NCI-H526 (cell line): ENCODE results near the gene SYT7.

Experiments used
- DNase-seq, 2 experiments: peaks; one replicate each; lab custom pipeline; 2025; lab: John Stamatoyannopoulos, UW

The SYT7 gene

DNA sequence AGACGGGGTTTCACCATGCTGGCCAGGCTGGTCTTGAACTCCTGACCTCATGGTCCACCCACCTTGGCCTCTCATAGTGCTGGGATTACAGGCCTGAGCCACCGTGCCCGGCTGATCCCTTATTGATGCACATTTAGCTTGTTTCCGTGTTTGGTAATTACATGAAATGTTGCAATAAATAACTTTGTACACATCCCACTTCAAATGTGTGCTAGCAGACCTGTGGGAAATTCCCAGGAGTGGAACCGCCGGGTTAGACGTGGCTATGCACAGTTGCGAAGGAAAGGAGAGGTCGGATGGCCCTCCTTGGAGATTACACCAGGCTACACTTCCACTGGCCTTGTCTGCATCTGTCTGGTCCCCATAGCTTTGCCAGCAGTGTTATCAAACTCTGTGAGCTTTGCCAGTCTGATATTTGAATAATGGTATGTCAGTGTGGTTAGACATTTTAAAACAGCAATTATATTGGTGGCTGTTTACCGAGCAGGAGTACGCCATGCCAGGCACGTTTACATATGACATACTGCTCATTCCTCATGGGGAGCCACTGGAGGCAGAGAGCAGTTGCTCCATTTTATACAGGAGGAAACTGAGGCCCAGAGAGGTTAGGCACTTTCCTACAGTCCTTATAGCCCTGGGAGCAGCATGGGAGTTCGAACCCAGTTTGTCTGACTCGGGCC lies 27.2 kb upstream of the SYT7 start:
- DNase-seq = peak; percentile 77 to 88

DNA sequence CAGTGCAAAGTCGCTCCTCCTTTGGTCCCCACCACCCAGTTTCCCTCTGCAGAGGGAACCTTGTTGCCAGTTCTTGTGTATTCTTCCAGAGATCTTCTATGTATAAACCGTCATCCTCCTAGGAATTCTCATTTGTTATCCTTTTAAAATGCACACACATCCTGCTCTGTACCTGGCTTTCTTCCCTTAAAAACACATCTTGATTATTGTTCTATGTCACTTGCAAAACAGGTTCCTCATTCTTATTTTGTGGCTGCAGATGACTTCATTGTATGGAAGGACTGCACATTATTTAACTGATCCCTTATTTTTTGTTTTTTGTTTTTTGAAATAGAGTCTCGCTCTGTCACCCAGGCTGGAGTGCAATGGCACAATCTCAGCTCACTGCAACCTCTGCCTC lies 26.6 kb upstream of the SYT7 start:
- DNase-seq = no peak

GRCh38 chr11:61603667-61604066 lies 22.8 kb upstream of the SYT7 start:
- DNase-seq = no peak

DNA sequence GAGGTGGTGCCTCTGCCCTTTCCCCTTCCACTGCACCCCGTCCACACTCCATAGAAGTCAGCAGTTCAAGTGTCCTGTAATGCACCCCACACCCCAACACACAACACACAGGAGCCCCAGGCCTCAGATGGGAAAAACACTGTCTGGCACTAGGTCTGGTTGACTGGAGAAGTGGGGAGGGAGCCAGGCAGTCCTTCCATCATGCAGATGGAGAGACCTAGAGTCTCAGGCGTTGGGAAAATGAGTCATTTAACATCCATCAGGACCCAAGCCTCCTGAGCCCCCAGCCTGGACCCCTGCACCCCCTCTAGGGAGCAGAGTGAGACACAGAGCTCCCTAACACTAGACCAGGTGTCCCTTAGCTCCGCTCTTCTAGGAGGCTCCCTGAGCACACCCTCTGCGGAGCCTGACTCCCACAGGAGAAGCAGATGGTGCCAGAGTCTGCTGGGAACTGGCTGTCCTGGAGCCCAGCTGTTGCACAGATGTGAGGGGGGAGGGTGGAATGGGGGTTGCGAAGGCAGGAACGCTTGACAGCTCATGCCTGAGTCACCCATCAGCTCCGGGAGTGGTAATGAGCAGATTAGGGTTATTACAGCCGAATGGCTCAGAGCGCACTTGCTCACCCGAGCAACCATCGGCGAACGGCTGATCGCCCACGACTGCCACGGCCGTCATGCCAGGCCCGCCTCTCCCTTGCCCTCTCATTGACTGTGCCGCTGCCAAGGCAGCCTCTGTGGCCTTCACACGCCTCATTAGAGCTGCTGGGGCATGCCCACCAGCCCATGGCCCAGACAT lies 22.1 kb upstream of the SYT7 start:
- peak in 1 of 2 experiments; percentile 32 for DNase-seq

DNA sequence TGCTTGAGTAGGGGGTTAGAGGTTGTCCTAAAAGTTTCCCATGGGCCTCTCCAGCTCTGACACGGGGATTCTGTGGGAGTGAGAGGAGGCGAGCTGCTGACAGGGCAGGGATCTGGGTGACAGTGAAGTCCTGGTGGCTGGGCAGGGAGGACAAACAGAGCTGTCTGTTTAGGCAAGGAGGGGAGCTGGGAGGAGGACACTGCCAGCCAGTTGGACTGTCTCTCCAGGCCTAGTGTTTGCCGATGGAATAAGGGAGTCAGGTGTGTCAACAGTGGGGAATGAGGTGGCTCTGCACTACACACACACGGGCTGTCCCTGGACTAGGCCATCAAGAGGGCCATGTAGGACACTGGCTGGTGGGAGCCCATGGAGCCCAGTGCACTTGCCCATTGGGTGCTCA lies 20.6 kb upstream of the SYT7 start:
- no peak for DNase-seq

DNA sequence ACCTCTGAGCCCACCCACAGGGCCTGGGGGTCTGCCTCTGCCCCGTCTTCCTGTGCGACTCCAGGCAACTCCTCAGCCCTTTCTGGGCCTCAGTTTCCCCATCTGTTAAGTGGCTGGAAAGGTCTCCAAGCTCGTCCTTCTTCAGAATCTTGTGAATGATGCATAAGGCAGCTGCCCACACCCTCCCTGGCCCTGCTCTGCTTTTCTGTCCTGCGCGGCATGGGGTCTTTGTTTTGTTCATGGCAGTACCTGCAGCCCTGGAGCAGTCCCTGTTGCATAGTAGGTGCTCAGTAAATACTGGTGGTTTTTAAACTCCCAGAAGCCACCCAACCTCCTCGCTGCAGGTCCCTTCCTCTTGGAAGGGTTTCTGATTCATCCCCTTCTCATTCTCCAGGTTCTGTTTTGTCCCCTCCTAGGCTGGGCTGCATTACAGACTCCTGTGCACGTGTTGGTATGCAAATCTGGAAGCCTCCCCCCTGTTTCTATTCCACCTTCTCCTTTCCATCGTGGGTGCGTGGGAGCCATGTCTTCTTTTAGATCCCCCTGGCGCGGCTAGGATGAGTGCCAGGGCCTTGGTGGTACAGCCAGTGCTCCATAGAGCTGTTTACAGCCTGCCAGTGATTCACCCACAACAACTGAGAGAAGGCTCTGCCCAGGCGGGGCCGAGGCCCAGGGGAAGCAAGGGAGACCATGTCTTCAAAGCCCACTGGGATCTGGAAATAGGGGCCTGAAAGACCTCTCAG lies 19.3 kb upstream of the SYT7 start:
- DNase-seq = no peak

GRCh38 chr11:61598886-61599868 lies 18.3 kb upstream of the SYT7 start:
- DNase-seq = no peak

DNA sequence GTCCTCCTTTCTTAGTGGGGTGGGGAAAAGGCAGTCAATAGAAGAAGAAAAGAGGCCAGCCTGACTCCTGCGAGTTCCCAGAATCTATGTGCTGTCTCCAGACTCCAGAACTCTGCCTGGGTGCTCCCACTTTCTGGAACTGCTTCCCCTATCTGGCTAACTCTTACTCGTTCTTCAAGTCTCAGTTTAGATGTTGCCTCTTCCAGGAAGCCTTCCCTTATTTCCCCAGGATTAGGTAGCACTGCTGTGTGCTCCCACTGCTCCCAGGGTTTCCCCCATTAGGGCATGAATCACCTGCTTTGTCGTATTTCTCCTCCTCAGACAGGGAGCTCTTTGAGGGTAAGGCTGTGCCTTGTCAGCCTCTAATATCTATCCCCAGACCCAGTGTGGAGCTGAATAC lies 17.5 kb upstream of the SYT7 start:
- DNase-seq = no peak

DNA sequence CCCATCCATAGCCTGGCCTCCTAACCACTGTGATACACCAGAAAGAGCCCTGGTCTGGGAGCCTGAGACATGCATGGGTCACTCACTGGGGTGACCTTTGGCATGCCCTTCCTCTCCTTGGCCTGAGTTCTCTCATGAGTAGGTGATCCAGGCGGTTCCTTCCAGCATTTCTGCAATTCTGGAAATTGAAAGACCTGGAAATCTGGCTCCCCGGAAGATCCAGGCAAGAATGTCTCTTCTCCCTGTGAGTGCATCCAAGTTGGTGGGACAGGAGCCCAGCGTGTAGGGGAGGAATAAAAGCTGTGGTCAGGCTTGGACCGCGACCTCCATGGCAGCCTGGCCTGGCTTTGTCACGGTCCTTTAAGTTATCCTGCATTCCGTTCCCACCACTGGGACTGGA lies 16.1 kb upstream of the SYT7 start:
- DNase-seq = no peak

GRCh38 chr11:61596542-61596941 lies 15.7 kb upstream of the SYT7 start:
- DNase-seq = no peak

GRCh38 chr11:61594907-61595257 lies 14.0 kb upstream of the SYT7 start:
- DNase-seq = no peak

DNA sequence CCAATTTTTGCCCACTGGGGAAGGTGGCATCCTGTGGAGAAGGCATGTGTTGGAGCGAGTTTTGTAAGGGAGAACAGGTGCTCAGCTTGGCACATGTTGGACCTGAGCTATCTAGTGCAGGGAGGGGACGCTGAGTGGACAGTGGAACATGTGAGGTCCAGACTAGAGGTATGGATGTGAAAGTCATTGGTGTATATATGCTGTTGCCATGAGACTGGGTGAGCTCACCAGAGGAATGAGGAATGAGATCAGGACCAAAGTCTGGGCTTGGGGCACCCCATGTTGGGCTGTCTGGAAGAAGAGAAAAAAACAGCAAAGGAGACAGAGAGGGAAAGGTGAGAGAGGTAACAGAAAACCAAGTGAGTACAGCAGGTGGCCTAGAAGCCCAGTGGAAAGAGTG lies 12.3 kb upstream of the SYT7 start:
- no peak for DNase-seq

DNA sequence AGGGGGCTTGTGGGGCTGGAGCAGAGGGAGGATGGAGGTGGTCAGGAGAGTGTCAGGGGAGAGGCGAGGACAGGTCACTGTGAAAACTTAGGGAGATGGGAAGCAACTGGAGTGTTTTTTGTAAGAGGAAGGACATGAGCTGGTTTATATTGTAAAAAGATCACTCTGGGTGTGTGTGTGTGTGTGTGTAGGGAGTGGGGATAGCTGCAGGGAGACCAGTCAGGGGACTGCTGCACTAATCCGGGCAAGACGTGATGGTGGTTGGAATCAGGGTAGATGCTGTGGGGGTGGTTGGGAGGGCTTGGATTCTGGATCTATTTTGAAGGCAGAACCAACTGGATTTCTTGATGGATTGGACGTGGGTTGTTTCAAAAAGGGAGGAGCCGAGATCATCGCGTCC lies 11.3 kb upstream of the SYT7 start:
- no peak for DNase-seq

- no peak for DNase-seq
These were observed 9.1 kb upstream of the SYT7 start for GRCh38 chr11:61589961-61590360.

DNA sequence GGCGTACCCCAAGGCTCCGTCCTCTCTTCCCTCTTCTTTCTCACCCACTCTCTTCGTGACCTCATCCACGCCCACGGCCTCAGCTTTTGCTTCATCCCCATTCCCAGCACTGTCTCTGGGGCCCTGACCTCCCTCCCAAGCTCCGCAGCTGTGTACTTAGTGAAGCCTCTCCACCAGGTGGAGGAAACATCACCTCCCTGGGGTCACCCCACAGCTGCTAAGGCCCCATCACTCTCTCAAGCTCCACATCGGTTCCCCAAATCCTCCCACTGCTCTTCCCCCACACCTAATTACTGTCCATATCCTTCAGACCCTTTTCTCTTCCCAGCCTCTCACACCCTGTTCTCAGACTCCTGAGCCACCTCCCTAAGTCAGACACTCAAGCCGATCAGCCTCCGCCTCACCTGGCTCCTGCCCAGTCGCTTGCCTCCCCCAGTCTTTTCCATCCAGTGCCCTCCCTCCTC lies 7.9 kb upstream of the SYT7 start:
- no peak for DNase-seq

DNA sequence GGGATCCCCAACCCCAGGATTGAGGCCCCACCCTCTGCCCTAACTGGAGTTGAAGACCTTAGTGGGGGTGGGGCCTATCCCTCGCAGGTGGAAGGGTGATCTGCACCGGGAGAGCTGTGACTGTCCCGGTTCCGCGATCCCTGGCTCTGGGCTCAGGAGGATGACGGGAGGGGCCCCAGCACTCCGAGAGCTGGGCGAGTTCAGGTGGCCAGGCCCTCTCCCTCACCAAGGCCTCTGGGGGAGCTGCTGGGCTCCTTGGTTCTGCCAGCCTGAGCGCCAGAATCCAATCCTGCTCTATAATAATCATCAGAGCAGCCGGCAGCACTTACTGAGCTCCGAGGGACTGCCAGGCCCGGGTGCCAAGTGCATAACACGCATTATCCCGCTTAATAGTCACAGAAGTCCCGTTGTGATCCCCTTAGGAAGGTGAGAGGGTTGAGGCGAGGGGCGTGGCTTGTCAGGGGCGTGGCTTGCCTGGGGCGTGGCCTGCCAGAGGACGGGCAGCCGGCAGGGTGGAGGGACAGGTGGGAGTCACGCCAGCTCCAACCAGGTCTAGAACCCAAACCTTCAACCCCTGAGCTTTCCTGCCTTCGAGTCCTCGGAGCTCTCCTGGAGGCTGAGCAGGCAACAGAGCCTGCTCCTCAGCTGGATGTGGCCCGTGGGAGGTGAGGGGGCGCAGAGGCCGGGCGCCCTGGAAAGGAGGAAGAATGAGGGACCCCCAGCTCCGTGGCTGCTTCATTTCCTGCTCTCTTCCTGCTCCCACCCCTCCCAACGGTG lies 7.3 kb upstream of the SYT7 start:
- DNase-seq = peak; percentile 58 to 92

DNA sequence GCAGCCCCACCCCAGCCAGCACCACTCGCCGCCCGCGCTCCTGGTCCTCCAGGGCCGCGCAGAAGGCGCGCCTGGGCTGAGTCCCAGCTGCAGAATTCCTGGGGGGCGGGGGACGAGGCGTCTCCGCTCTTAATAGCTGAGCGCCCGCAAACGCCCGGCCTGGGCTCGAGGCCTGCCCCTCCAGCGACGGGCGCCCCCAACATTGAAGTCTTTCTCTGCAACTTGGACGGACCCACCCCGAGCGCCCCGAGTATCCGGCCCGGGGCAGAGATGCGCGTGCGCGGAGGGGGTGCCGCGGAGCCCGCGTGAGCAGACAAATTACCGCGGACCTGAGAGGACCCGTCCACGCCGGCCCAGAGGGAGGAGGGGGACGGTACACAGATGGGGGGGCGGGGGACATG lies 6.7 kb upstream of the SYT7 start:
- DNase-seq = peak in 1 of 2 experiments; percentile 73

GRCh38 chr11:61586792-61587430 lies 6.0 kb upstream of the SYT7 start:
- DNase-seq = peak; percentile 26 to 58

DNA sequence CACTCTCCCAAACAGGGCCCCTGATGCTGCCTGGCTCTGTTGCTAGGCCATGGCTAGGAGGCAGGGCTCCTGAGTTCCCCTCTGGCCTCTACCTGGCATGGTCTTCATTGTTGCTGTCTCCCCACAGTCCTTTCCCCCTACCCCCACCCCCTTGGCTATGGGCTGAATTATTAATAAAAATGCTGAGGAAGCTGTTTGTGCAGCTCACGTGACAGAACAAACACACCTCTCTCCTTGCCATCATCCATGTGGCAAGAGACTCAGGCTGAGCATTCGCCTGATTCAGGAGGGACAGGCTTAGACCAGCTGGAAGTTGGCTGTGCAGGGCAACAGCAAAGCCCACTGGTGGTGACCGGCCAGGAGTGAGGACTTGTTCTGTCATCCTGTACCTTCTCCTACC lies 4.2 kb upstream of the SYT7 start:
- DNase-seq = no peak

- no peak for DNase-seq
These were observed 1.1 kb upstream of the SYT7 start for GRCh38 chr11:61581931-61582330.
